Psoas muscle (tissue), 8 donors: ENCODE data around the gene FAM120B. TPM values are rescaled to one million over a fixed set of nuclear protein-coding genes. Genes with fewer than 3 reads are reported as not detected.

Experiments used
- ATAC-seq, 4 donors: fragments of 200-7000 bp; cut with Tn5 transposase; one replicate each; pipeline ENCODE4 v1.9.1; 2020; ENCODE audit warnings: moderate library complexity in 3 of 4, mild to moderate bottlenecking in 2 of 4
- DNase-seq, 2 donors: peaks; one replicate each; pipeline ENCODE4 v3.0.0-alpha.2; 2020
- H3K27ac ChIP-seq: fragments of 200-600 bp; one replicate; pipeline ENCODE4 v1.8.0; 2022
- H3K27me3 ChIP-seq, 3 donors: fragments of 200-600 bp in 1 of 3; one replicate each; pipeline versions ENCODE4 v1.6.1 to v1.8.0; 2013 to 2022; ENCODE audit warnings: low read length in 2 of 3, mild to moderate bottlenecking in 2 of 3, moderate library complexity in 1 of 3; ENCODE audit not compliant: insufficient read depth in 3 of 3
- H3K36me3 ChIP-seq, 2 donors: fragments of 200-600 bp in 1 of 2; one replicate each; pipeline versions ENCODE4 v1.6.1 to v1.8.0; 2013 to 2022; ENCODE audit warnings: low read depth in 1 of 2, mild to moderate bottlenecking in 1 of 2, moderate library complexity in 1 of 2; ENCODE audit not compliant: insufficient read depth in 1 of 2
- H3K4me1 ChIP-seq: fragments of 200-600 bp; one replicate; pipeline ENCODE4 v1.8.0; 2022
- H3K4me3 ChIP-seq: fragments of 200-600 bp; one replicate; pipeline ENCODE4 v1.8.0; 2022; ENCODE audit warnings: mild to moderate bottlenecking
- H3K9me3 ChIP-seq: fragments of 200-600 bp; one replicate; pipeline ENCODE4 v1.8.0; 2022
- CTCF ChIP-seq: fragments of 200-600 bp; IDR thresholded peaks from one replicate; pipeline ENCODE4 v1.8.0; 2022; ENCODE audit warnings: antibody characterized with exemption
- WGBS, 3 donors: extraction: QIAGEN DNeasy Blood & Tissue Kit; methylation state at CpG; one replicate each; pipeline versions ENCODE4 v1.1.6 to v1.1.7; 2013; 5-methylcytosine and 5-hydroxymethylcytosine counted together
- intact Hi-C, 2 donors: fragments of 100-400 bp; cut with DNase I; formaldehyde crosslinking; loops; one replicate each; pipeline versions ENCODE4 v1.11.0 to v1.14.2; 2022
- polyA plus RNA-seq, 3 donors: library from polyadenylated mRNA; stranded (reverse); fragments of 200-250 nt; gene quantifications; one replicate each; pipeline ENCODE4 v1.2.3, GENCODE V29; 2013
- total RNA-seq, 4 donors: library from RNA; stranded (reverse); fragmentation: NEBNext Ultra II Directional in 2 of 4; extraction: Animal tissue kit (Norgen Biotek cat#: 25700) in 2 of 4; gene quantifications; one replicate each; pipeline versions ENCODE4 v1.2.1 to v1.2.4, GENCODE V29; 2021 to 2023
- donor health status: healthy with polysubstance abuse.
- donor health status: DM: no; HTN: no; CAD: no; lungs with moderate emphysema.
- donor health status: Bipolar disorder and iron deficiency.
- donor health status: healthy.
- donor health status: DM: yes; HTN: yes; CAD: no.
- donor health status: DM: no; HTN: no; CAD: no.
- donor health status: DM: no; HTN: no; CAD: no.
- donor health status: DM: yes; HTN: yes; CAD: no.

FAM120B gene
- total and polyA plus RNA-seq, 7 donors = 9.2 to 24.2 (median 19.4) TPM

- Histone ChIP-seq H3K4me3 (no peak overlapping the region), H3K9me3 (no peaks in the 10 kb centered on the region), H3K27me3 (no peaks in the 10 kb centered on the region), H3K4me1 (peaks cover 20% of the 10 kb centered on the region), H3K27ac (no peak overlapping the region), H3K36me3 (no peaks in the 10 kb centered on the region)
- 91 to 94% (median 93%) methylated on average over 22 of the region's 22 CpGs for WGBS, 3 donors
- no peak for ATAC-seq
- DNase-seq = peak; percentile 4 to 44
- TF ChIP-seq CTCF = no peak
- intact Hi-C loops = no loop called here
Measured at GRCh38 chr6:170268216-170269129, 38.1 kb upstream of the FAM120B start.

- ATAC-seq (peak in 3 of 4 donors; percentile 22 to 26 (median 24)), DNase-seq (peak in 1 of 2 donors; percentile 56)
- Histone ChIP-seq H3K36me3 (no peaks in the 10 kb centered on the region), H3K27ac (no peak overlapping the region), H3K27me3 (no peaks in the 10 kb centered on the region), H3K4me1 (peaks cover 20% of the 10 kb centered on the region), H3K4me3 (no peak overlapping the region), H3K9me3 (no peaks in the 10 kb centered on the region)
- TF ChIP-seq CTCF = no peak
- intact Hi-C loops = no loop called here
- 52 to 70% (median 54%) methylated on average over 22 of the region's 22 CpGs for WGBS, 3 donors
Measured at GRCh38 chr6:170269151-170269845, 37.3 kb upstream of the FAM120B start.

GRCh38 chr6:170269846-170270541, 36.6 kb upstream of the FAM120B start:
- Histone ChIP-seq H3K27me3 (no peaks in the 10 kb centered on the region), H3K36me3 (no peaks in the 10 kb centered on the region), H3K9me3 (no peaks in the 10 kb centered on the region), H3K27ac (no peak overlapping the region), H3K4me1 (peaks cover 20% of the 10 kb centered on the region), H3K4me3 (no peak overlapping the region)
- no peak for TF ChIP-seq CTCF
- WGBS, 3 donors = 43 to 61% (median 50%) methylated on average over 17 of the region's 17 CpGs
- intact Hi-C loops = loop anchor here in 1 of 2 donors (10.0 kb wide), 1 partner anchor 105 kb away; no protein-coding TSS in a partner anchor
- DNase-seq (peak in 1 of 2 donors; percentile 44), ATAC-seq (peak in 2 of 4 donors; percentile 2 to 6)

GRCh38 chr6:170270984-170271593, 35.5 kb upstream of the FAM120B start:
- intact Hi-C loops = loop anchor here in 1 of 2 donors (10.0 kb wide), 1 partner anchor 106 kb away; no protein-coding TSS in a partner anchor

More at GRCh38 chr6:170270984-170271593, 35.5 kb upstream of the FAM120B start:
- no peak for TF ChIP-seq CTCF
- ATAC-seq (no peak), DNase-seq (peak in 1 of 2 donors; percentile 49)
- Histone ChIP-seq H3K4me3 (no peak overlapping the region), H3K27me3 (no peaks in the 10 kb centered on the region), H3K27ac (no peak overlapping the region), H3K36me3 (no peaks in the 10 kb centered on the region), H3K4me1 (peaks cover 15% of the 10 kb centered on the region), H3K9me3 (no peaks in the 10 kb centered on the region)
- WGBS, 3 donors = 89 to 92% (median 91%) methylated on average over 19 of the region's 19 CpGs
